Right ventricle myocardium superior (tissue), 1 donor: ENCODE measurements around the gene AMZ1. TPM values are rescaled to one million over a fixed set of nuclear protein-coding genes. Genes with fewer than 3 reads are reported as not detected.

Experiments used
- ATAC-seq: fragments of 200-7000 bp; cut with Tn5 transposase; one replicate; pipeline ENCODE4 v1.9.1; 2020; ENCODE audit warnings: mild to moderate bottlenecking; ENCODE audit not compliant: poor library complexity
- DNase-seq: peaks from one replicate; pipeline ENCODE4 v3.0.0-alpha.2; 2020
- intact Hi-C: fragments of 100-400 bp; cut with DNase I; formaldehyde crosslinking; loops from one replicate; pipeline ENCODE4 v1.11.2; 2022
- long read RNA-seq: library from polyadenylated mRNA; unstranded; transcript quantifications from one replicate; pipeline ENCODE4 v2.0.0, GENCODE V29; 2021
- total RNA-seq: library from RNA; stranded (reverse); fragmentation: NEBNext Ultra II Directional; extraction: Animal tissue kit (Norgen Biotek cat#: 25700); gene quantifications from one replicate; pipeline ENCODE4 v1.2.1, GENCODE V29; 2021
- donor health status: DM: no; HTN: yes; CAD: no; lungs with severe emphysema.

AMZ1 gene
- 0.08 TPM for total RNA-seq
- long read RNA-seq: 0 reads

- ATAC-seq (no peak), DNase-seq (no peak)
- intact Hi-C loops: loop anchor here (10.0 kb wide), 1 partner anchor 233 kb away; no protein-coding TSS in a partner anchor
Observed at GRCh38 chr7:2687881-2688318, at the start of gene AMZ1. Gene AMZ1 (plus strand): TSS chr7:2688202. CDS start chr7:2700452, 12,250 bp downstream.

GRCh38 chr7:2638224-2638991 lies 49.6 kb upstream of the AMZ1 start:
- intact Hi-C loops: no loop called here
- ATAC-seq (peak; percentile 27), DNase-seq (peak; percentile 80)

GRCh38 chr7:2639181-2639681 lies 48.8 kb upstream of the AMZ1 start:
- no peak for DNase-seq
- no peak for ATAC-seq
- intact Hi-C loops: no loop called here

GRCh38 chr7:2639695-2640481 lies 48.1 kb upstream of the AMZ1 start:
- no peak for DNase-seq
- intact Hi-C loops: no loop called here
- no peak for ATAC-seq

- no peak for DNase-seq
- no peak for ATAC-seq
- intact Hi-C loops: no loop called here
Observed at GRCh38 chr7:2640482-2640830, 47.5 kb upstream of the AMZ1 start.

GRCh38 chr7:2640846-2641316 lies 47.1 kb upstream of the AMZ1 start:
- ATAC-seq: no peak
- intact Hi-C loops: no loop called here
- DNase-seq: no peak

- DNase-seq (peak; percentile 94), ATAC-seq (peak; percentile 79)
- intact Hi-C loops: no loop called here
Observed at GRCh38 chr7:2641406-2642393, 46.3 kb upstream of the AMZ1 start.

GRCh38 chr7:2643386-2644219 lies 44.4 kb upstream of the AMZ1 start:
- DNase-seq (no peak), ATAC-seq (no peak)
- intact Hi-C loops: no loop called here

- ATAC-seq (no peak), DNase-seq (no peak)
- intact Hi-C loops: no loop called here
Observed at GRCh38 chr7:2644220-2644561, 43.8 kb upstream of the AMZ1 start.

GRCh38 chr7:2644562-2645273 lies 43.3 kb upstream of the AMZ1 start:
- intact Hi-C loops: no loop called here
- DNase-seq: no peak
- no peak for ATAC-seq

- intact Hi-C loops: no loop called here
- DNase-seq: no peak
- no peak for ATAC-seq
Observed at GRCh38 chr7:2645274-2645868, 42.6 kb upstream of the AMZ1 start.

GRCh38 chr7:2646336-2646679 lies 41.7 kb upstream of the AMZ1 start:
- intact Hi-C loops: no loop called here
- ATAC-seq (no peak), DNase-seq (no peak)

- ATAC-seq: no peak
- intact Hi-C loops: no loop called here
Observed at GRCh38 chr7:2646680-2647571, 41.1 kb upstream of the AMZ1 start.

GRCh38 chr7:2647594-2648172 lies 40.3 kb upstream of the AMZ1 start:
- intact Hi-C loops: no loop called here
- no peak for DNase-seq
- no peak for ATAC-seq

More at GRCh38 chr7:2646680-2647571, 41.1 kb upstream of the AMZ1 start:
- no peak for DNase-seq

GRCh38 chr7:2649139-2649838 lies 38.7 kb upstream of the AMZ1 start:
- no peak for ATAC-seq
- intact Hi-C loops: no loop called here
- DNase-seq: no peak
